HepG2 (cell line): ENCODE measurements around the gene CACNA1C. TPM values are rescaled to one million over a fixed set of nuclear protein-coding genes. Genes with fewer than 3 reads are reported as not detected.
A peak's percentile ranks its signal among the peaks of the same experiment; 100 is the strongest.

Source experiments
- ATAC-seq: fragments of 200-7000 bp; cut with Tn5 transposase; 3 replicates; pipeline ENCODE4 v1.9.1; 2020; ENCODE audit warnings: mild to moderate bottlenecking, moderate library complexity
- BruUV-seq: library from RNA; stranded (reverse); fragments of 400-500 nt; replicated peaks from 2 replicates; lab custom pipeline; 2021; lab: Mats Ljungman, UMichigan
- CTCF ChIA-PET: fragments of 300-600 bp; formaldehyde crosslinking; extraction: SDS; loops from one replicate; lab custom pipeline; 2021; ENCODE audit warnings: low total read pairs, inconsistent platforms, low intra/inter-chr PET ratio; lab: Yijun Ruan, JAX
- POLR2A ChIA-PET: fragments of 350-600 bp; sonication (Branson Sonifier 250); formaldehyde crosslinking; loops from one replicate; lab custom pipeline; 2020; ENCODE audit warnings: antibody characterized with exemption, inconsistent platforms; lab: Yijun Ruan, JAX
- DNase-seq: peaks from one replicate; pipeline ENCODE4 v3.0.0-alpha.2; 2015; ENCODE audit warnings: low spot score
- FAIRE-seq: peaks from 3 replicates; lab custom pipeline; 2011; peaks lifted over from hg19 to GRCh38; lab: Jason Lieb, UNC
- H2AFZ ChIP-seq: one replicate; pipeline ENCODE4 v1.6.1; 2011; ENCODE audit warnings: low read length, inconsistent platforms
- H3K27ac ChIP-seq: fragments of 300-600 bp; 3 replicates; pipeline ENCODE4 v1.8.0; 2011; ENCODE audit warnings: mixed run types, mild to moderate bottlenecking, mixed read lengths, low read length, inconsistent platforms; ENCODE audit not compliant: insufficient read depth; ENCODE audit errors: extremely low read length
- H3K27me3 ChIP-seq, 2 experiments: fragments of 200-600 bp in 1 of 2; 2 replicates in 1 of 2; 3 replicates in 1 of 2; pipeline versions ENCODE4 v1.6.0 to v1.8.0; 2011; ENCODE audit warnings: low read length in 2 of 2, mild to moderate bottlenecking in 2 of 2, moderate library complexity in 2 of 2, inconsistent platforms in 1 of 2; ENCODE audit not compliant: insufficient read depth in 2 of 2, control insufficient read depth in 1 of 2
- H3K36me3 ChIP-seq, 2 experiments: fragments of 200-600 bp in 1 of 2; replicated peaks in 1 of 2; 2 replicates in 1 of 2; 3 replicates in 1 of 2; pipeline versions ENCODE4 v1.5.1 to v1.8.0; 2011; ENCODE audit warnings: low read length in 2 of 2, inconsistent platforms in 1 of 2; ENCODE audit not compliant: insufficient read depth in 2 of 2, control insufficient read depth in 1 of 2
- H3K4me1 ChIP-seq: 2 replicates; pipeline ENCODE4 v1.5.1; 2012; ENCODE audit warnings: low read length, inconsistent platforms; ENCODE audit not compliant: insufficient read depth
- H3K4me2 ChIP-seq: 2 replicates; pipeline ENCODE4 v1.6.0; 2011; ENCODE audit warnings: low read depth, low read length, inconsistent platforms
- H3K4me3 ChIP-seq, 3 experiments: fragments of 200-600 bp in 1 of 3; sonication (generic), shearing (Covaris generic) in 1 of 3; replicated peaks in 1 of 3; 2 replicates each; pipeline ENCODE4 v1.5.1; 2011 to 2016; ENCODE audit warnings: low read length in 3 of 3, inconsistent platforms in 2 of 3, low read depth in 2 of 3, mild to moderate bottlenecking in 2 of 3, control low read depth in 1 of 3, mixed read lengths in 1 of 3; ENCODE audit not compliant: insufficient read depth in 1 of 3
- H3K79me2 ChIP-seq: one replicate; pipeline ENCODE4 v1.6.1; 2011; ENCODE audit warnings: low read length, inconsistent platforms; ENCODE audit not compliant: insufficient read depth
- H3K9ac ChIP-seq: 2 replicates; pipeline ENCODE4 v1.6.0; 2011; ENCODE audit warnings: mild to moderate bottlenecking, low read depth, low read length, inconsistent platforms; ENCODE audit not compliant: insufficient read depth
- H3K9me3 ChIP-seq: 2 replicates; pipeline ENCODE4 v1.5.1; 2012; ENCODE audit warnings: mild to moderate bottlenecking, low read length
- H4K20me1 ChIP-seq: 2 replicates; pipeline ENCODE4 v1.6.0; 2011; ENCODE audit warnings: inconsistent platforms, mild to moderate bottlenecking, low read length, moderate library complexity; ENCODE audit not compliant: insufficient read depth
- KIAA2018 ChIP-seq: sonication (generic); formaldehyde crosslinking; IDR thresholded peaks from 2 replicates; pipeline ENCODE4 v1.5.0; 2020; ENCODE audit warnings: mild to moderate bottlenecking, missing genetic modification reagents, borderline replicate concordance
- MAFF ChIP-seq: IDR thresholded peaks from 2 replicates; pipeline ENCODE4 v1.6.1; 2011; ENCODE audit warnings: low read depth, low read length, improper control_type of control experiment
- MAFK ChIP-seq, 2 experiments: IDR thresholded peaks in 1 of 2; conservative IDR thresholded peaks in 1 of 2; 2 replicates each; pipeline ENCODE4 v1.6.1; 2011; ENCODE audit warnings: improper control_type of control experiment in 2 of 2, low read length in 2 of 2
- WGBS: methylation state at CpG from one replicate; pipeline ENCODE4 v1.1.6; 2017; ENCODE audit warnings: low lambda C conversion rate; 5-methylcytosine and 5-hydroxymethylcytosine counted together
- in situ Hi-C: cut with HindIII; loops from 2 replicates; pipeline ENCODE4 v1.10.0; 2017; ENCODE audit warnings: low pct_unique_long_range_greater_than_20kb; ENCODE audit not compliant: extremely low pct_ligation_motif_present
- intact Hi-C: fragments of 100-400 bp; cut with micrococcal nuclease; formaldehyde crosslinking; loops from one replicate; pipeline ENCODE4 v1.10.0; 2022; ENCODE audit not compliant: unreplicated experiment
- polyA plus RNA-seq, 8 experiments: library from polyadenylated mRNA; depleted of rRNA in 3 of 8; stranded (reverse) in 7 of 8; unstranded in 1 of 8; fragments of >200 nt; fragmentation: Illumina TruSeq in 4 of 8; extraction: Trizol in 4 of 8; gene quantifications; 2 replicates each; pipeline versions ENCODE4 v1.2.1 to v1.2.3, GENCODE V29; 2011 to 2016; ENCODE audit warnings: low read depth in 4 of 8, missing spikeins in 1 of 8, mixed read lengths in 1 of 8; ENCODE audit not compliant: insufficient read depth in 1 of 8
- total RNA-seq, 5 experiments: library from RNA; depleted of rRNA; stranded (reverse); fragments of >200 nt; fragmentation: Illumina TruSeq; extraction: Trizol; gene quantifications; 2 replicates each; pipeline ENCODE4 v1.2.3, GENCODE V29; 2016; ENCODE audit warnings: low read depth in 1 of 5

CACNA1C gene
- total and polyA plus RNA-seq, 2 of the 13 experiments (the other 11 are each of a cell fraction or from before 2014, with no cell fraction given): not detected

- Histone ChIP-seq H3K4me3 (no peak overlapping the region), H4K20me1 (no peaks in the 10 kb centered on the region), H3K79me2 (no peaks in the 10 kb centered on the region), H3K27ac (no peak overlapping the region), H3K4me1 (no peaks in the 10 kb centered on the region), H3K4me2 (no peak overlapping the region), H3K27me3 (peaks cover 7 to 80% of the 10 kb centered on the region in 2 experiments), H3K9me3 (no peaks in the 10 kb centered on the region), H2AFZ (no peak overlapping the region), H3K36me3 (no peaks in the 10 kb centered on the region), H3K9ac (no peak overlapping the region)
- ATAC-seq (no peak), FAIRE-seq (no peak), DNase-seq (no peak)
- POLR2A ChIA-PET: no interaction called here
- WGBS: 1% methylated on average over 10 of the region's 14 CpGs
- no peak for TF ChIP-seq KIAA2018 (CRISPR knock-in tag)
- peak; percentile 9 to 60; a peak in 1 of 4 replicates for TF ChIP-seq MAFK (conservative IDR thresholded peaks at IDR 0.05 in 1 of 2, IDR thresholded peaks at IDR 0.05 in 1 of 2; ENCODE audit: low read length in 2 of 2)
- peak; percentile 39; the same call in 1 of the 2 replicates for TF ChIP-seq MAFF
- intact Hi-C loops (no loop called here), in situ Hi-C loops (no loop called here)
- CTCF ChIA-PET: no interaction called here
- BruUV-seq: no TSS peak
These were observed 500.8 kb downstream of the CACNA1C start for GRCh38 chr12:2553388-2554126.
